Astrocyte of the cerebellum (primary cell): Measurements from ENCODE around the gene NDUFS6.

Experiments
- DNase-seq: peaks from one replicate; pipeline ENCODE4 v3.0.0-alpha.2; 2011; ENCODE audit warnings: low read depth
- H3K4me3 ChIP-seq: 2 replicates; pipeline ENCODE4 v1.5.1; 2011; ENCODE audit warnings: mild to moderate bottlenecking, low read depth, low read length, moderate library complexity
- in situ Hi-C: cut with HindIII; loops from 2 replicates; pipeline ENCODE4 v1.10.0; 2017; ENCODE audit warnings: low sequenced_read_pairs
- TF ChIP-seq, protein P1 (sequence below): IDR thresholded peaks from 2 replicates; pipeline ENCODE4 v1.5.1; 2012; ENCODE audit warnings: low read length, low read depth, moderate library complexity, mild to moderate bottlenecking; ENCODE audit errors: missing control alignments

The NDUFS6 gene

DNA sequence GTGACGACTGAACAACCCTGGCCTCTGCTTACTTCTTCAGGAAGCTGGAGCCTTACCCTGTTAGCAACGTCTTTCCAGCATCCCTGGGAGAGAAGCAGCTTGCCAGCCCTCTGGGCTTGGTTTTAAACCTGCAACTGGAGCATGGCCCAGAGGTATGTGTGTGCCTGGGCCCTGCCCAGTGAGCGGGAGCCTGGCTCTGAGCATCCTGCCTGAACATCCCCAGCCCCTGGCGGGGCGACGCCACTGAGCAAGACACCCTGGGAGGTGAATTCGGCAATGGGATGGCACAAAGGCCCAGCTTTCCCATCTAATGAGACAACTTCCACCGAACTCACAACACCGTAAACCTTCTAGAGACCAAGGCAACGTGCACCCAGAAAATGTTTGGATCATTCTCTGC lies 57.9 kb downstream of the NDUFS6 start:
- no peak overlapping the region for H3K4me3 ChIP-seq
- no peak for DNase-seq
- in situ Hi-C loops: no loop called here
- TF ChIP-seq, protein P1, sequence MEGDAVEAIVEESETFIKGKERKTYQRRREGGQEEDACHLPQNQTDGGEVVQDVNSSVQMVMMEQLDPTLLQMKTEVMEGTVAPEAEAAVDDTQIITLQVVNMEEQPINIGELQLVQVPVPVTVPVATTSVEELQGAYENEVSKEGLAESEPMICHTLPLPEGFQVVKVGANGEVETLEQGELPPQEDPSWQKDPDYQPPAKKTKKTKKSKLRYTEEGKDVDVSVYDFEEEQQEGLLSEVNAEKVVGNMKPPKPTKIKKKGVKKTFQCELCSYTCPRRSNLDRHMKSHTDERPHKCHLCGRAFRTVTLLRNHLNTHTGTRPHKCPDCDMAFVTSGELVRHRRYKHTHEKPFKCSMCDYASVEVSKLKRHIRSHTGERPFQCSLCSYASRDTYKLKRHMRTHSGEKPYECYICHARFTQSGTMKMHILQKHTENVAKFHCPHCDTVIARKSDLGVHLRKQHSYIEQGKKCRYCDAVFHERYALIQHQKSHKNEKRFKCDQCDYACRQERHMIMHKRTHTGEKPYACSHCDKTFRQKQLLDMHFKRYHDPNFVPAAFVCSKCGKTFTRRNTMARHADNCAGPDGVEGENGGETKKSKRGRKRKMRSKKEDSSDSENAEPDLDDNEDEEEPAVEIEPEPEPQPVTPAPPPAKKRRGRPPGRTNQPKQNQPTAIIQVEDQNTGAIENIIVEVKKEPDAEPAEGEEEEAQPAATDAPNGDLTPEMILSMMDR: no peak

DNA sequence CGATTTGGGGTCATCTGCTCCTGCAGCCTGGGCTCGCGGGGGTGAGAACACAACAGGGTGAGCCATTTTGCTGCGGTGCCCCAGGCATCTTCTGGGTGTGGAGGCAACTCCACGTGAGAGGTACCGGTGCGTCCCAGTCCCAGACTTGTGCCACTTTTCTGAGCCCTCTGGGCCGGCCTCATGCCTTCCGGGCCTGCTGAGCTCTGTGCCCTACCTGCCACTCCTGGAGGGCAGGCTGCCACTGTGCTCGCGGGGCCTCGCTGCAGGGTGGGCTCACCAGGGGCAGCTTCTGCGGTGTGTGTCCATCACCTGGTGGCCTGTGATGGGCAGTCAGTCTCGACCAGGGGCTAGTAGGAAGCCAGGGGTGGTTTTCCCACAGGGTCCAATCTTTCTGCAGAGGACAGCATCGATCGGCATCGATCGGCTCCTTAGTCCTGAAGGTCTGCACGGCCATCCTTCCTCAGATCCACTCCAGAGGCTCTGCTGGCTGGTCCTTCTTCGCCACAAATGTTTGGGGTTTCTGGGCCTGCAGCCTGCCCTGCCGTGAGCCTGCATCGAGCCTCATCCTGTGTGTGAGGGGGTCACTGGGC lies 58.9 kb downstream of the NDUFS6 start:
- no peak overlapping the region for H3K4me3 ChIP-seq
- DNase-seq: no peak
- in situ Hi-C loops: no loop called here

DNA sequence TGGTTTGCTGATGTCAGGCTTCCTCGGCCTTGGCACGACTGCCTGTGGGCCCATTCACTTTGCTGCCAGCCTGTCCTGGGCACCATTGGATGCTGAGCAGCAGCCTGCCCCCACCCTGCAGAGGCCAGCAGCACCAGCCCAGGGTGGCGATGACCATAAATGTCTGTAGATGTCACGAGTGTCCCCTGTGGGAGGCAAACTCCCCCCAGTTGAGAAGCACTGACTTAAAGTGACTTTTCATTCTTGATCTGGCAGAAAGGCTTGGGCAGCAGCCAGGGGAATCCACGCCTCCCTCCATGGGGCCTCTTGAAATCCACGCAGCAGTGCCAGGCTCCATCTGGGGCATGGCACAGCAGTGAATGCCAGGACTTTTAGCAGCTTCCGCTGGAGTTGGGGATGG lies 59.7 kb downstream of the NDUFS6 start:
- H3K4me3 ChIP-seq: no peak overlapping the region
- no peak for DNase-seq
- TF ChIP-seq, protein P1: no peak
- in situ Hi-C loops: no loop called here

More for the DNA sequence above, 58.9 kb downstream of the NDUFS6 start:
- TF ChIP-seq, protein P1: no peak

DNA sequence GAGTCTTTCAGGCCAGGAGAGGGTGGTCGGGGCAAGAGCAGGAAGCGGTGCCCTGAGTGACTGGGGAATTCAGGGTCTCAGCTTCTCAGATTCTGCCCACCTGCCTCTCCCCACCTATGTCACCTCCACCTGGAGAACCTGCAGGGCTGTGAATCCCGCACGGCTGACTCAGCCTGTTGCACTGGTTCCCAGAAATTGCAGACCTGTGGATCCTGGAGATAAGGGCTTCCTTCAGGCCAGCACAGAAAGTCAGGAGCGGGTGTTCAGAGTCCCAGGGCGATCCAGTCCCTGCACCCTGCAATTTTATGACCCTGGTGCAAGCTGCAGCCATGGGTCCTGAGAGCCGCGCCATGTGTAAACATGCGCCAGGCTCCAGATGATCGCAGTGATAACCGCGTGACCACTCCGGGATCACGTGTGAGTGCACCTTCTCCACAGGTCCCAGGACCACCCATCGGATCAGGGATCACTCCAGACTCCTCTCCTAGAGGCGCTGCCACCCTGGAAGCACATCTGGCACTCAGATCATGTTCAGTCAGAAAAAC lies 63.8 kb downstream of the NDUFS6 start:
- in situ Hi-C loops: no loop called here
- H3K4me3 ChIP-seq: no peak overlapping the region
- TF ChIP-seq, protein P1: no peak
- DNase-seq: no peak

DNA sequence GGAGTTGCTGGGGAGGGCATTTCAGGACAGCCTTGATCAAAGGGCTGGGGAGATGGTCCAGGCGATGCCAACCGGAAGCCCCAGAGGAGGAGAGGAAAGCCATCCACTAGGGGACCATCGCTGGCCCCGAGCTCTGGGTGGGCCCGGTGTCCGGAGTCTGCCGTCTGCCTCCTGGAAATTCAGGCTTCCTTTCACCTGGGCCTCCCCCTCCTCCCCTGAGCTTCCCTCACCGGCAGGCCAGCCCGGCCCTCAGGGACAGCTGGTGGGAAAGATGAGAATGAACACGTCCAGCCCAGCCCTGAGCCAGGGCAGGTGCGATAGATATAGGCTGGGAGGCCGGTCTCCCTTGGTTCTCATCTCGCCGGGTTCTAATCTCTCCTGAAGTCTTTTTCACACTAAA lies 64.3 kb downstream of the NDUFS6 start:
- DNase-seq: no peak
- TF ChIP-seq, protein P1: no peak
- no peak overlapping the region for H3K4me3 ChIP-seq
- in situ Hi-C loops: no loop called here
